Measurements from ENCODE around the gene FBL.

Gene FBL

GRCh38 chr19:39788244-39788643 lies 57.9 kb downstream of the FBL start:
- DNase-seq (ENCODE audit: low read depth in 2 of 2): no peak

Measured in stimulated activated CD4-positive, alpha-beta T cell treated with anti-CD3 and anti-CD28 coated beads, Interleukin-1b, Interleukin-23, amount 100 ng/mL, for 1 hour (primary cell).